H1 (cell line): ENCODE results near the gene IFT43. TPM values are rescaled to one million over a fixed set of nuclear protein-coding genes. Genes with fewer than 3 reads are reported as not detected.

Experiments
- CTCF ChIA-PET: fragments of 300-600 bp; sonication (Branson Sonifier 250); formaldehyde crosslinking; loops from one replicate; lab custom pipeline; 2021; ENCODE audit not compliant: partially characterized antibody; lab: Charles Lee
- POLR2A ChIA-PET: fragments of 300-600 bp; sonication (Branson Sonifier 250); formaldehyde crosslinking; loops from one replicate; lab custom pipeline; 2021; ENCODE audit warnings: inconsistent platforms; ENCODE audit not compliant: partially characterized antibody; lab: Charles Lee
- DNase-seq, 2 experiments: peaks; one replicate each; pipeline versions ENCODE4 v3.0.0 to v3.0.0-alpha.2; 2010 to 2022; ENCODE audit warnings: low spot score in 2 of 2, low read depth in 1 of 2, mixed read lengths in 1 of 2
- FAIRE-seq: peaks from 2 replicates; lab custom pipeline; 2011; peaks lifted over from hg19 to GRCh38; lab: Jason Lieb, UNC
- H2AFZ ChIP-seq: 2 replicates; pipeline ENCODE4 v1.8.1; 2012; ENCODE audit warnings: low read length, inconsistent platforms
- H2AK5ac ChIP-seq: 2 replicates; pipeline ENCODE4 v1.6.1; 2013; ENCODE audit warnings: low read depth, low read length
- H2BK120ac ChIP-seq: replicated peaks from 2 replicates; pipeline ENCODE3; 2013; ENCODE audit warnings: low read depth, low read length, inconsistent platforms
- H2BK12ac ChIP-seq: 2 replicates; pipeline ENCODE4 v1.6.1; 2013; ENCODE audit warnings: low read depth, low read length
- H2BK15ac ChIP-seq: 2 replicates; pipeline ENCODE4 v1.6.1; 2013; ENCODE audit warnings: low read length
- H2BK20ac ChIP-seq: 2 replicates; pipeline ENCODE4 v1.6.1; 2013; ENCODE audit warnings: low read length
- H2BK5ac ChIP-seq: 2 replicates; pipeline ENCODE4 v1.6.1; 2013; ENCODE audit warnings: low read depth, low read length
- H3K14ac ChIP-seq: 2 replicates; pipeline ENCODE4 v1.6.1; 2013; ENCODE audit warnings: inconsistent platforms; ENCODE audit not compliant: insufficient read length
- H3K18ac ChIP-seq: 2 replicates; pipeline ENCODE4 v1.6.1; 2013; ENCODE audit warnings: low read length; ENCODE audit errors: extremely low read depth
- H3K23ac ChIP-seq: 2 replicates; pipeline ENCODE4 v1.6.1; 2013; ENCODE audit warnings: inconsistent platforms; ENCODE audit not compliant: insufficient read length
- H3K23me2 ChIP-seq: 2 replicates; pipeline ENCODE4 v1.6.1; 2013; ENCODE audit warnings: low read depth, low read length
- H3K27ac ChIP-seq: 2 replicates; pipeline ENCODE4 v1.6.1; 2011; ENCODE audit warnings: low read depth, low read length, inconsistent platforms
- H3K27me3 ChIP-seq, 4 experiments: replicated peaks in 1 of 4; 1 replicate in 1 of 4; 2 replicates in 3 of 4; pipeline versions ENCODE4 v1.6.1 to v1.8.1; 2011 to 2013; ENCODE audit warnings: low read length in 3 of 4, mild to moderate bottlenecking in 3 of 4, inconsistent platforms in 2 of 4, mixed read lengths in 2 of 4, moderate library complexity in 1 of 4; ENCODE audit not compliant: control insufficient read depth in 3 of 4, insufficient read depth in 3 of 4; ENCODE audit errors: extremely low read depth in 1 of 4
- H3K36me3 ChIP-seq, 4 experiments: 2 replicates each; pipeline versions ENCODE4 v1.6.1 to v1.8.1; 2011 to 2013; ENCODE audit warnings: mild to moderate bottlenecking in 4 of 4, low read length in 3 of 4, moderate library complexity in 2 of 4, control low read depth in 1 of 4, inconsistent platforms in 1 of 4; ENCODE audit not compliant: insufficient read depth in 4 of 4, control insufficient read depth in 2 of 4
- H3K4ac ChIP-seq: replicated peaks from 2 replicates; pipeline ENCODE3; 2013; ENCODE audit warnings: low read length, low read depth, mixed read lengths, inconsistent platforms; ENCODE audit not compliant: insufficient read length
- H3K4me1 ChIP-seq, 4 experiments: replicated peaks in 1 of 4; 1 replicate in 1 of 4; 2 replicates in 3 of 4; pipeline versions ENCODE4 v1.6.1 to v1.8.1; 2011 to 2013; ENCODE audit warnings: low read length in 3 of 4, inconsistent platforms in 2 of 4, mixed read lengths in 1 of 4; ENCODE audit not compliant: insufficient read depth in 4 of 4, control insufficient read depth in 3 of 4
- H3K4me2 ChIP-seq, 2 experiments: 2 replicates each; pipeline versions ENCODE4 v1.6.1 to v1.8.1; 2011 to 2013; ENCODE audit warnings: low read depth in 2 of 2, low read length in 2 of 2, control low read depth in 1 of 2, inconsistent platforms in 1 of 2, mild to moderate bottlenecking in 1 of 2; ENCODE audit not compliant: insufficient read depth in 1 of 2
- H3K4me3 ChIP-seq, 4 experiments: fragments of 200-600, 300-600 bp in 1 of 4; sonication (generic), shearing (Covaris generic), sonication (Bioruptor Twin) in 1 of 4; 2 replicates each; pipeline versions ENCODE4 v1.5.1 to v1.8.1; 2011 to 2016; ENCODE audit warnings: low read length in 4 of 4, low read depth in 3 of 4, control low read depth in 2 of 4, inconsistent platforms in 2 of 4, mild to moderate bottlenecking in 2 of 4, mixed read lengths in 1 of 4, moderate library complexity in 1 of 4; ENCODE audit not compliant: insufficient read depth in 2 of 4; ENCODE audit errors: extremely low read depth in 1 of 4
- H3K56ac ChIP-seq: replicated peaks from 2 replicates; pipeline ENCODE3; 2013; ENCODE audit warnings: low read depth, mild to moderate bottlenecking, mixed read lengths, low read length, inconsistent platforms; ENCODE audit not compliant: insufficient read length
- H3K79me1 ChIP-seq: 2 replicates; pipeline ENCODE4 v1.6.1; 2013; ENCODE audit warnings: low read depth, low read length, control low read depth
- H3K79me2 ChIP-seq, 2 experiments: 2 replicates each; pipeline versions ENCODE4 v1.6.1 to v1.8.1; 2012 to 2013; ENCODE audit warnings: low read length in 2 of 2, mild to moderate bottlenecking in 2 of 2, inconsistent platforms in 1 of 2; ENCODE audit not compliant: insufficient read depth in 2 of 2, control insufficient read depth in 1 of 2
- H3K9ac ChIP-seq, 4 experiments: replicated peaks in 1 of 4; 1 replicate in 1 of 4; 2 replicates in 3 of 4; pipeline versions ENCODE4 v1.6.1 to v1.8.1; 2011 to 2013; ENCODE audit warnings: low read depth in 3 of 4, low read length in 3 of 4, control low read depth in 2 of 4, mild to moderate bottlenecking in 2 of 4, moderate library complexity in 2 of 4, inconsistent platforms in 1 of 4; ENCODE audit errors: extremely low read depth in 1 of 4
- H3K9me3 ChIP-seq, 2 experiments: 2 replicates each; pipeline versions ENCODE4 v1.6.1 to v1.8.1; 2012 to 2013; ENCODE audit warnings: mild to moderate bottlenecking in 2 of 2, moderate library complexity in 2 of 2, control low read depth in 1 of 2, inconsistent platforms in 1 of 2, low read depth in 1 of 2, low read length in 1 of 2, mixed read lengths in 1 of 2; ENCODE audit not compliant: insufficient read depth in 2 of 2
- H4K20me1 ChIP-seq, 2 experiments: replicated peaks in 1 of 2; 2 replicates each; pipeline versions ENCODE3 to v1.8.1; 2011 to 2013; ENCODE audit warnings: inconsistent platforms in 2 of 2, low read length in 2 of 2, mild to moderate bottlenecking in 1 of 2; ENCODE audit not compliant: insufficient read depth in 2 of 2, control insufficient read depth in 1 of 2
- H4K5ac ChIP-seq: 2 replicates; pipeline ENCODE4 v1.6.1; 2013; ENCODE audit warnings: low read length, low read depth, mixed read lengths, inconsistent platforms; ENCODE audit not compliant: insufficient read length
- H4K8ac ChIP-seq: 2 replicates; pipeline ENCODE4 v1.8.0; 2013; ENCODE audit warnings: mild to moderate bottlenecking, moderate library complexity, low read length, inconsistent platforms; ENCODE audit not compliant: insufficient read depth; ENCODE audit errors: extremely low read depth
- H4K91ac ChIP-seq: replicated peaks from 2 replicates; pipeline ENCODE3; 2013; ENCODE audit warnings: low read length, mixed read lengths, inconsistent platforms; ENCODE audit not compliant: insufficient read length
- BRCA1 ChIP-seq: IDR thresholded peaks from 2 replicates; pipeline ENCODE4 v1.6.1; 2012; ENCODE audit warnings: low read depth, low read length, improper control_type of control experiment
- JUN ChIP-seq: IDR thresholded peaks from 2 replicates; pipeline ENCODE4 v1.6.1; 2011; ENCODE audit warnings: low read depth, mild to moderate bottlenecking, improper control_type of control experiment, low read length
- RAD21 ChIP-seq, 2 experiments: IDR thresholded peaks in 1 of 2; conservative IDR thresholded peaks in 1 of 2; 2 replicates each; pipeline ENCODE4 v1.6.1; 2011; ENCODE audit warnings: low read depth in 2 of 2, low read length in 2 of 2, improper control_type of control experiment in 1 of 2, inconsistent platforms in 1 of 2, mild to moderate bottlenecking in 1 of 2, moderate library complexity in 1 of 2
- TBP ChIP-seq: IDR thresholded peaks from 2 replicates; pipeline ENCODE4 v1.6.1; 2011; ENCODE audit warnings: low read depth, low read length, improper control_type of control experiment
- WGBS, 2 experiments: shearing (Covaris generic) in 1 of 2; methylation state at CpG; one replicate each; pipeline versions ENCODE4 v1.1.6 to v1.1.7; 2013 to 2015; ENCODE audit warnings: low lambda C conversion rate in 2 of 2, mixed read lengths in 2 of 2, inconsistent platforms in 1 of 2, low coverage in 1 of 2, missing lambda C conversion rate in 1 of 2; ENCODE audit not compliant: insufficient replicate concordance in 2 of 2, insufficient coverage in 1 of 2, insufficient read length in 1 of 2; ENCODE audit errors: extremely low coverage in 1 of 2, missing lambda C conversion rate in 1 of 2; 5-methylcytosine and 5-hydroxymethylcytosine counted together
- polyA plus RNA-seq, 7 experiments: library from polyadenylated mRNA; depleted of rRNA in 3 of 7; stranded (reverse) in 5 of 7; unstranded in 2 of 7; fragments of >200 nt in 5 of 7; fragments of 200-250 nt in 2 of 7; gene quantifications; 1 replicate in 5 of 7; 2 replicates in 1 of 7; 4 replicates in 1 of 7; pipeline versions ENCODE4 v1.2.1 to v1.2.3, GENCODE V29; 2011 to 2013; ENCODE audit warnings: missing spikeins in 2 of 7, mixed read lengths in 2 of 7
- total RNA-seq: library from RNA; stranded (reverse); fragmentation: NEBNext Ultra II Directional; extraction: Animal tissue kit (Norgen Biotek cat#: 25700); gene quantifications from 2 replicates; pipeline ENCODE4 v1.2.1, GENCODE V29; 2021
- TF ChIP-seq, protein P1 (sequence below), 3 experiments: IDR thresholded peaks; 1 replicate in 2 of 3; 2 replicates in 1 of 3; pipeline versions ENCODE4 v1.5.1 to v1.6.1; 2011; ENCODE audit warnings: low read length in 3 of 3, mild to moderate bottlenecking in 3 of 3, inconsistent platforms in 2 of 3, low read depth in 1 of 3, moderate library complexity in 1 of 3; ENCODE audit not compliant: insufficient read depth in 1 of 3; ENCODE audit errors: control extremely low read depth in 1 of 3

Gene IFT43
- total and polyA plus RNA-seq, 2 of the 8 experiments (the other 6 are each of a cell fraction or from before 2014, with no cell fraction given), result 17.0 to 20.8 TPM

DNA sequence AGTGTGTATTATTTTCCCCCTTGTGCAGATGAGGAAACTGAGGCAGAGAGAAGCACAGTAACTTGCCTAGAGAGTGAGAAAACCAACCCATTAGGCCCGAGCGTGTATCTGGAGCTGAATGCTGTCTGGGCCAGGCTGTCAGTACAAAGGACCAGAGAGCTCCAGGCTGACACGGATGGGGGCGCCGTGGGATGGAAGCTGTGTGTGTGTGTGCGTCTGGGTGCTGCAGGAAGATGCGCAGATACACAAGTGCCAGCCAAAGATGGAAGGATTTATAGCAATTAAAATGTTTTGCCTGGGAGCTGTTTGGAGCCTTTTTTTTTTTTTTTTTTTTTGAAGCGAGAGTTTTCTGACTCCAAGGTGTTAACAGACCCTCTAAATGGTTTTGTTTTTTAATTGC is 112.5 kb downstream of the IFT43 start:
- Histone ChIP-seq H4K8ac (no peak overlapping the region), H3K9me3 (no peaks in the 10 kb centered on the region), H2AK5ac (no peak overlapping the region), H4K5ac (no peak overlapping the region), H3K27me3 (no peaks in the 10 kb centered on the region), H2BK5ac (no peak overlapping the region), H2AFZ (no peak overlapping the region), H3K4me1 (no peaks in the 10 kb centered on the region), H3K23ac (no peak overlapping the region), H4K20me1 (no peaks in the 10 kb centered on the region), H3K79me1 (no peaks in the 10 kb centered on the region), H3K18ac (no peak overlapping the region), H3K36me3 (no peaks in the 10 kb centered on the region), H2BK120ac (no peak overlapping the region), H3K4me3 (no peak overlapping the region), H3K79me2 (no peaks in the 10 kb centered on the region), H3K56ac (no peak overlapping the region), H3K14ac (no peak overlapping the region), H2BK20ac (no peak overlapping the region), H2BK15ac (no peak overlapping the region), H3K9ac (no peak overlapping the region), H2BK12ac (no peak overlapping the region), H3K4ac (no peak overlapping the region), H4K91ac (no peak overlapping the region), H3K27ac (no peak overlapping the region), H3K23me2 (no peaks in the 10 kb centered on the region), H3K4me2 (no peak overlapping the region)
- WGBS, 2 experiments, result 91% methylated on average over 8 of the region's 8 CpGs; no CpG with 5 or more reads in 1 of the 2 experiments
- POLR2A ChIA-PET, result interaction anchor here (0.6 to 1.7 kb wide), 2 partner anchors 54 to 938 kb away, joined by 3 read pairs; partner anchors contain the start of gene GPATCH2L
- CTCF ChIA-PET, result interaction anchor here (1.0 to 2.0 kb wide), 3 partner anchors 15 to 317 kb away, joined by 3 to 7 read pairs (median 5); no protein-coding TSS in a partner anchor
- TF ChIP-seq, protein P1, sequence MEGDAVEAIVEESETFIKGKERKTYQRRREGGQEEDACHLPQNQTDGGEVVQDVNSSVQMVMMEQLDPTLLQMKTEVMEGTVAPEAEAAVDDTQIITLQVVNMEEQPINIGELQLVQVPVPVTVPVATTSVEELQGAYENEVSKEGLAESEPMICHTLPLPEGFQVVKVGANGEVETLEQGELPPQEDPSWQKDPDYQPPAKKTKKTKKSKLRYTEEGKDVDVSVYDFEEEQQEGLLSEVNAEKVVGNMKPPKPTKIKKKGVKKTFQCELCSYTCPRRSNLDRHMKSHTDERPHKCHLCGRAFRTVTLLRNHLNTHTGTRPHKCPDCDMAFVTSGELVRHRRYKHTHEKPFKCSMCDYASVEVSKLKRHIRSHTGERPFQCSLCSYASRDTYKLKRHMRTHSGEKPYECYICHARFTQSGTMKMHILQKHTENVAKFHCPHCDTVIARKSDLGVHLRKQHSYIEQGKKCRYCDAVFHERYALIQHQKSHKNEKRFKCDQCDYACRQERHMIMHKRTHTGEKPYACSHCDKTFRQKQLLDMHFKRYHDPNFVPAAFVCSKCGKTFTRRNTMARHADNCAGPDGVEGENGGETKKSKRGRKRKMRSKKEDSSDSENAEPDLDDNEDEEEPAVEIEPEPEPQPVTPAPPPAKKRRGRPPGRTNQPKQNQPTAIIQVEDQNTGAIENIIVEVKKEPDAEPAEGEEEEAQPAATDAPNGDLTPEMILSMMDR (IDR thresholded peaks at IDR 0.05; ENCODE audit: control extremely low read depth in 1 of 3, insufficient read depth in 1 of 3, low read depth in 1 of 3, low read length in 3 of 3), result no peak
- TF ChIP-seq RAD21 (IDR thresholded peaks at IDR 0.05 in 1 of 2, conservative IDR thresholded peaks at IDR 0.05 in 1 of 2; ENCODE audit: low read depth in 2 of 2, low read length in 2 of 2), result peak in 1 of 2 experiments; percentile 10; a peak in 1 of 4 replicates
- no peak for TF ChIP-seq TBP
- TF ChIP-seq BRCA1, result no peak
- no peak for TF ChIP-seq JUN
- FAIRE-seq (no peak), DNase-seq (no peak)
